Fibroblast of skin of left quadriceps (primary cell): Measurements from ENCODE around the gene MEIS1.
A peak's percentile ranks its signal among the peaks of the same experiment; 100 is the strongest.
"Not testable (repeated sequence)": the region's sequence is repeated elsewhere in the genome, so short reads cannot be mapped to it uniquely, and the experiment has no call there.

Experiments used
- DNase-seq, 2 experiments: peaks; one replicate each; pipeline ENCODE4 v3.0.0-alpha.2; 2013; ENCODE audit warnings: low read depth in 2 of 2

Gene MEIS1

GRCh38 chr2:66467718-66468117, 32.8 kb downstream of the MEIS1 start:
- DNase-seq, result no peak

GRCh38 chr2:66469214-66469902, 34.4 kb downstream of the MEIS1 start:
- DNase-seq, result no peak

GRCh38 chr2:66470199-66470598, 35.3 kb downstream of the MEIS1 start:
- no peak for DNase-seq

GRCh38 chr2:66472225-66472843, 37.4 kb downstream of the MEIS1 start:
- no peak for DNase-seq

- DNase-seq, result no peak
Observed at GRCh38 chr2:66477135-66477842, 42.4 kb downstream of the MEIS1 start.

GRCh38 chr2:66478299-66478698, 43.4 kb downstream of the MEIS1 start:
- DNase-seq, result no peak

GRCh38 chr2:66478731-66479316, 43.9 kb downstream of the MEIS1 start:
- no peak for DNase-seq

GRCh38 chr2:66481100-66481549, 46.2 kb downstream of the MEIS1 start:
- DNase-seq, result no peak

- not testable (repeated sequence) for DNase-seq
Observed at GRCh38 chr2:66485252-66485651, 50.3 kb downstream of the MEIS1 start.

GRCh38 chr2:66488946-66489345, 54.0 kb downstream of the MEIS1 start:
- DNase-seq, result no peak

- no peak for DNase-seq
Observed at GRCh38 chr2:66489436-66489835, 54.5 kb downstream of the MEIS1 start.

- DNase-seq, result no peak
Observed at GRCh38 chr2:66490588-66491001, 55.7 kb downstream of the MEIS1 start.

- no peak for DNase-seq
Observed at GRCh38 chr2:66494708-66495107, 59.8 kb downstream of the MEIS1 start.

GRCh38 chr2:66495788-66496640, 61.1 kb downstream of the MEIS1 start:
- peak in 1 of 2 experiments; percentile 46 for DNase-seq

GRCh38 chr2:66496670-66497420, 61.9 kb downstream of the MEIS1 start:
- DNase-seq, result no peak

GRCh38 chr2:66497431-66498288, 62.7 kb downstream of the MEIS1 start:
- no peak for DNase-seq

GRCh38 chr2:66498289-66498975, 63.5 kb downstream of the MEIS1 start:
- DNase-seq, result no peak

GRCh38 chr2:66501267-66501666, 66.3 kb downstream of the MEIS1 start:
- DNase-seq, result no peak

GRCh38 chr2:66506265-66506664, 71.3 kb downstream of the MEIS1 start:
- DNase-seq, result no peak
